ENCODE data around the gene TAF4.

- TF ChIP-seq POLR2AphosphoS5 (IDR thresholded peaks at IDR 0.05; ENCODE audit: low read depth, low read length), result peak; percentile 38; the same call in 1 of the 2 replicates
- TF ChIP-seq POLR2A (IDR thresholded peaks at IDR 0.05; ENCODE audit: low read depth, low read length), result peak; percentile 95
These were observed at the start of gene TAF4 for GRCh38 chr20:62065674-62066338.

Data from GM12892 (cell line).